Uterus (tissue), 4 donors: ENCODE measurements around the gene KCNIP2. TPM values are rescaled to one million over a fixed set of nuclear protein-coding genes. Genes with fewer than 3 reads are reported as not detected.

Experiments used
- DNase-seq, 2 donors: peaks; one replicate each; pipeline ENCODE4 v3.0.0-alpha.2; 2019 to 2020
- H3K27ac ChIP-seq, 2 donors: fragments of 200-600 bp; sonication (generic); 1 replicate in 1 of 2; 2 replicates in 1 of 2; pipeline ENCODE4 v1.5.1; 2016 to 2018
- H3K27me3 ChIP-seq, 2 donors: fragments of 200-600 bp; sonication (generic); one replicate each; pipeline ENCODE4 v1.5.1; 2018 to 2019; ENCODE audit warnings: control low read depth in 1 of 2
- H3K36me3 ChIP-seq, 2 donors: fragments of 200-600 bp; sonication (generic); one replicate each; pipeline ENCODE4 v1.5.1; 2019; ENCODE audit warnings: control low read depth in 1 of 2
- H3K4me1 ChIP-seq, 2 donors: fragments of 200-600 bp; sonication (generic); one replicate each; pipeline ENCODE4 v1.5.1; 2018 to 2019; ENCODE audit warnings: control low read depth in 1 of 2
- H3K4me3 ChIP-seq, 2 donors: fragments of 200-600 bp; sonication (generic); 1 replicate in 1 of 2; 2 replicates in 1 of 2; pipeline ENCODE4 v1.5.1; 2018 to 2019; ENCODE audit warnings: mild to moderate bottlenecking in 1 of 2
- H3K9me3 ChIP-seq, 2 donors: fragments of 200-600 bp; sonication (generic); one replicate each; pipeline ENCODE4 v1.5.1; 2019; ENCODE audit warnings: control low read depth in 1 of 2
- POLR2A ChIP-seq, 2 donors: fragments of 450-650 bp; IDR thresholded peaks; one replicate each; pipeline ENCODE4 v1.6.1; 2016; ENCODE audit warnings: antibody characterized with exemption in 2 of 2, mild to moderate bottlenecking in 1 of 2, moderate library complexity in 1 of 2
- intact Hi-C: fragments of 100-400 bp; cut with DNase I; formaldehyde crosslinking; loops from one replicate; pipeline ENCODE4 v1.15.1; 2023; ENCODE audit warnings: low total_unique reads
- total RNA-seq, 4 donors: library from RNA; depleted of rRNA in 3 of 4; stranded (reverse); fragments of >200 nt in 3 of 4; gene quantifications; one replicate each; pipeline versions ENCODE4 v1.1.0 to v1.2.4, GENCODE V29; 2014 to 2023
- TF ChIP-seq, protein P1 (sequence below), 4 experiments: fragments of 200-600 bp in 2 of 4; fragments of 450-650 bp in 2 of 4; sonication (generic) in 2 of 4; IDR thresholded peaks; one replicate each; pipeline ENCODE4 v1.5.1; 2016 to 2019; ENCODE audit warnings: antibody characterized with exemption in 4 of 4, mild to moderate bottlenecking in 2 of 4, moderate library complexity in 1 of 4
- donor health status: DM: yes; HTN: yes; CAD: no.

The KCNIP2 gene
- total RNA-seq, 4 donors from 2014 or later = 0.29 to 8.6 (median 4.1) TPM; not detected in 1

DNA sequence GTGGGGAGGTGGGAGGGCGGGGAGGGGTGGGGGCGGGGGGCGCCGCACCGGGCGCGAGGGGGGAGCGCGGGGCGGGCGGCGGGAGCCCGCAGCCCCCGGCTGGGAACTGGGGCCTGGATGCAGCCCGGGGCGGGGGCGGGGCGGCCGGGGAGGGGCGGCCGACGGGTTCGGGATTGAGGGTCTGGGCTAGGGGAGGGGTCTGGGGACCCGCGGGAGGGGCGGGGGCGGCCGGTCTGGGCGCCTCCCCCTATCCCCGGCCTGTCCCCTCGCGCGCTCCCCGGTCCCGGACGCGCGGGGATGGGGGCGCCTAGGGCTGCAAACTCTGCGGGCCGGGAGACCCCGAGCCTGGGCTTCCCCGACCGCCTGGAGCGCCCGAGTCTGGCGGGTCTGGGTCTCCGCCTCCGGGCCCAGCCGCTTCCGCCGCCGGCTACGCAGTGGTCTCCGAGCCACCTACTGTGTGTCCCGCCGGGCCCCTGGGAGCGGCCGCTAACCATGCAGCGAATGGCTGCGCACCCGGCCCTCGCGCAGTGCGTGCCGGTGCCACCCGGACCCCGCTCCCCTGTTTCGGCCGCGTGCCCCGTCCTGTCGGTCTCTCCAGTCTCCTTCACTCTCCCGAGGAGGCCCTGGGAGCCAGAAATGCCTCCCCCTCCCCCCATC lies 67.3 kb downstream of the KCNIP2 start:
- intact Hi-C loops = loop anchor here (10.0 kb wide), 1 partner anchor 171 kb away; no protein-coding TSS in a partner anchor
- H3K4me3 ChIP-seq = no peak overlapping the region

More for the DNA sequence above, 67.3 kb downstream of the KCNIP2 start:
- peaks cover 30 to 35% of the 10 kb centered on the region in 2 donors for H3K27me3 ChIP-seq
- no peaks in the 10 kb centered on the region for H3K36me3 ChIP-seq
- no peaks in the 10 kb centered on the region for H3K9me3 ChIP-seq
- no peak for DNase-seq
- no peak overlapping the region for H3K27ac ChIP-seq
- TF ChIP-seq POLR2A (IDR thresholded peaks at IDR 0.05) = no peak
- TF ChIP-seq, protein P1, sequence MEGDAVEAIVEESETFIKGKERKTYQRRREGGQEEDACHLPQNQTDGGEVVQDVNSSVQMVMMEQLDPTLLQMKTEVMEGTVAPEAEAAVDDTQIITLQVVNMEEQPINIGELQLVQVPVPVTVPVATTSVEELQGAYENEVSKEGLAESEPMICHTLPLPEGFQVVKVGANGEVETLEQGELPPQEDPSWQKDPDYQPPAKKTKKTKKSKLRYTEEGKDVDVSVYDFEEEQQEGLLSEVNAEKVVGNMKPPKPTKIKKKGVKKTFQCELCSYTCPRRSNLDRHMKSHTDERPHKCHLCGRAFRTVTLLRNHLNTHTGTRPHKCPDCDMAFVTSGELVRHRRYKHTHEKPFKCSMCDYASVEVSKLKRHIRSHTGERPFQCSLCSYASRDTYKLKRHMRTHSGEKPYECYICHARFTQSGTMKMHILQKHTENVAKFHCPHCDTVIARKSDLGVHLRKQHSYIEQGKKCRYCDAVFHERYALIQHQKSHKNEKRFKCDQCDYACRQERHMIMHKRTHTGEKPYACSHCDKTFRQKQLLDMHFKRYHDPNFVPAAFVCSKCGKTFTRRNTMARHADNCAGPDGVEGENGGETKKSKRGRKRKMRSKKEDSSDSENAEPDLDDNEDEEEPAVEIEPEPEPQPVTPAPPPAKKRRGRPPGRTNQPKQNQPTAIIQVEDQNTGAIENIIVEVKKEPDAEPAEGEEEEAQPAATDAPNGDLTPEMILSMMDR (IDR thresholded peaks at IDR 0.05) = no peak
- H3K4me1 ChIP-seq = peaks cover 0 to 33% of the 10 kb centered on the region in 2 donors

Other genes starting within 250 kb of the KCNIP2 start
- gene FBXW4, start 148.6 kb downstream of the KCNIP2 start, total RNA-seq = 10 to 100 TPM; 45.1 to 94.7 (median 64.3) TPM
- gene FGF8, start 67.7 kb downstream of the KCNIP2 start, total RNA-seq = not detected
- 100 to 1,000 TPM in 1 of 4 donors, 10 to 100 TPM in 3; 11.0 to 122 (median 38.0) TPM for gene NPM3, start 60.4 kb downstream of the KCNIP2 start, total RNA-seq
- 100 to 1,000 TPM in 3 of 4 donors, 10 to 100 TPM in 1; 63.5 to 181 (median 156) TPM for gene OGA, start 25.4 kb downstream of the KCNIP2 start, total RNA-seq
- gene ARMH3, start 212.4 kb upstream of the KCNIP2 start, total RNA-seq = 10 to 100 TPM; 10.6 to 29.8 (median 20.9) TPM
- gene HPS6, start 221.5 kb upstream of the KCNIP2 start, total RNA-seq = 10 to 100 TPM in 3 of 4 donors, 1 to 10 TPM in 1; 3.8 to 28.4 (median 15.6) TPM